GM18868 (cell line): Measurements from ENCODE around the gene PALS2.

Source experiments
- ATAC-seq: cut with Tn5 transposase; IDR thresholded peaks from one replicate; pipeline ENCODE4 v1.9.1; 2021; ENCODE audit warnings: mild to moderate bottlenecking, moderate library complexity; ENCODE audit not compliant: unreplicated experiment

PALS2 gene

GRCh38 chr7:24572997-24573553 is at the start of gene PALS2:
TSS of gene PALS2 (plus strand) at chr7:24573452. CDS start at chr7:24623668, 50,216 bp downstream.
- peak; percentile 56 for ATAC-seq

- no peak for ATAC-seq
Observed at GRCh38 chr7:24531255-24531654, 42.0 kb upstream of the PALS2 start.

DNA sequence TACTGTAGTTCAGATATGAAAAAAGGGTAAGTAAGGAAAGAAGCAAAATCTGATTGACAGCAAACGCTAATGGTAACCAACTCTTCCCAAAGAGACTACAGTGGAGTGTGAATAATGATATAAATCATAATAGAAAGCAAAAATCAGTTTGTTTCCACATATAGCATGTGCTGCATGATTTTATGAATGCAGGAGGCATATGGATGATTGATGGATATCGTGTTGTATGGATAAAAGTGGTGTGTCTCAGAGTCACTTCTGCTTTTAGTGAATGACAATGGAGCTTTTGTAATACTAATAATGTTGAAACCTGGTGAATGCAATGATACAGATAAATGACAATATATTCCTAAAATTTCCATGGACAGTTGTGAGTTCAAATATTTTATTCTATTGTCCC is 36.6 kb upstream of the PALS2 start:
- ATAC-seq, result no peak

DNA sequence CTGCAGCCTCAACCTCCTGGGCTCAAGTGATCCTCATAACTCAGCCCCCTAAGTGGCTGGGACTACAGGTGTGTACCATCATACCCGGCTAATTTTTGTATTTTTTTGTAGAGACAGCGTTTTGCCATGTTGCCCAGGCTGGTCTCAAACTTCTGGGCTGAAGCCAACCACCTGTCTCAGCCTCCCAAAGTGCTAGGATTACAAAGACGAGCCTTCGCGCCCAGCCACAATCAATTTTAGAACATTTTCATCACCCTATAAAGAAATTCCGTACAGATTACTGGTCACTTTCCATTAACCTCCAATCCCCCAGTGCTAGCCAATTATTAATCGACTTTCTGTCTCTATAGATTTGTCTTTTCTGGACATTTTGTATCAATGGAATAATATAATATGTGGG is 32.3 kb upstream of the PALS2 start:
- ATAC-seq, result no peak

GRCh38 chr7:24545215-24545614 is 28.0 kb upstream of the PALS2 start:
- ATAC-seq, result no peak

- ATAC-seq, result no peak
Observed at GRCh38 chr7:24548390-24548789, 24.9 kb upstream of the PALS2 start.

DNA sequence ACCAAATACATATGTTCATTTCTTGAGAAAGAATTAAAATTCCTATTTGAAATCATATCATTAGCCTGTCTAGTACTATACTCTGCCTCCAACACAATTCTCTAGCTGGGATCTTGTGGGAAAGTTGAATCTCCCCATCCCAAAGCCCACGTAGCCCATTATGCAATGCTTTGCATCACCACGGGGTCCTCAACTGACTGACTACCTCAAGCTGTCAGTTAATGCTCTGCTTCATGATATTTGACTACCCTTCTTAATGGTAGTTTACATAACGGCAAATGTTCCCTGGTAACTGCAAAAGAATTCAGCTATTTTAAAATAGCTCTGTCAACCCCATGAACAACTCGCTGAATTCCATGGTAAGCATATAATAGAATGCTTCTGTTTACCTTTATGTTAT is 23.3 kb upstream of the PALS2 start:
- ATAC-seq, result no peak

GRCh38 chr7:24555184-24555583 is 18.1 kb upstream of the PALS2 start:
- no peak for ATAC-seq

GRCh38 chr7:24555719-24556118 is 17.5 kb upstream of the PALS2 start:
- no peak for ATAC-seq

GRCh38 chr7:24560772-24561171 is 12.5 kb upstream of the PALS2 start:
- ATAC-seq, result no peak

- ATAC-seq, result no peak
Observed at GRCh38 chr7:24566274-24566673, 7.0 kb upstream of the PALS2 start.

DNA sequence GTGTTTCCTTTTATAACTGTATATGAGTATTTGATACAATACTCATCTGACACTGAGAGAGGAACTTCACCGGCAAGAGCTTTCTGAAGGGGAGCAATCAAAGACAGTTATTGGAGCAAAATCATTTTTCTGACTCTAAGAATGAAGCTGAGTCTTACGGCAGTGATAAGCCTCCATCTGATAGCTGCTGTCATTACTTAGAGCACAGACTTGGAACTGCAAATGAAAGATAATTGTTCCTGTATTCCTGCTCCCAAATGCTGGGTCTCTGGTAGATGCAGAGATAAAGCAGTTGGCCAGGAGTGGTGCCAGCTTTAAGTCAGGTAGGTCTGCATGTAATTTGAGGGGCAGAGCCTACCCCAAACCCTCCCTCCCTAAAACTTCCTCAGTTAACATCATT is 2.3 kb upstream of the PALS2 start:
- ATAC-seq, result no peak

DNA sequence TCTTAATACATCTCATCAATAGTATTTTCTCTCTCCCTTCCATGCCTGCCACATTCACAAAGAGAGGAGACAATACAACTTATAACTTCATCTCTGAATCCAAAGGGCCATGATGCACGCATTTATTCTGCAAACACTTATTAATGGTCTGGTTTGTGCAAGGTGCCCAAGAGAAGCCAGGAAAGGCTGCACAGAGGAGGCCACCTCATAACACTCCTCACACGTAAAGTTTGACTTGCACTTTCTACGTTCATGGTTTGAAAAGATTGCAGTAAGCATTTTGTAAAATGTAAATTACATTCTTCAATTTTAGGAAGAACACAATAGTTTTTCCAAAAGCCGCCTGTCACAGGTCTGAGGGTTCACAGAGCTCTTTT is 1.2 kb upstream of the PALS2 start:
- ATAC-seq, result no peak

- no peak for ATAC-seq
Observed at GRCh38 chr7:24572393-24572996, 757 bp upstream of the PALS2 start.

DNA sequence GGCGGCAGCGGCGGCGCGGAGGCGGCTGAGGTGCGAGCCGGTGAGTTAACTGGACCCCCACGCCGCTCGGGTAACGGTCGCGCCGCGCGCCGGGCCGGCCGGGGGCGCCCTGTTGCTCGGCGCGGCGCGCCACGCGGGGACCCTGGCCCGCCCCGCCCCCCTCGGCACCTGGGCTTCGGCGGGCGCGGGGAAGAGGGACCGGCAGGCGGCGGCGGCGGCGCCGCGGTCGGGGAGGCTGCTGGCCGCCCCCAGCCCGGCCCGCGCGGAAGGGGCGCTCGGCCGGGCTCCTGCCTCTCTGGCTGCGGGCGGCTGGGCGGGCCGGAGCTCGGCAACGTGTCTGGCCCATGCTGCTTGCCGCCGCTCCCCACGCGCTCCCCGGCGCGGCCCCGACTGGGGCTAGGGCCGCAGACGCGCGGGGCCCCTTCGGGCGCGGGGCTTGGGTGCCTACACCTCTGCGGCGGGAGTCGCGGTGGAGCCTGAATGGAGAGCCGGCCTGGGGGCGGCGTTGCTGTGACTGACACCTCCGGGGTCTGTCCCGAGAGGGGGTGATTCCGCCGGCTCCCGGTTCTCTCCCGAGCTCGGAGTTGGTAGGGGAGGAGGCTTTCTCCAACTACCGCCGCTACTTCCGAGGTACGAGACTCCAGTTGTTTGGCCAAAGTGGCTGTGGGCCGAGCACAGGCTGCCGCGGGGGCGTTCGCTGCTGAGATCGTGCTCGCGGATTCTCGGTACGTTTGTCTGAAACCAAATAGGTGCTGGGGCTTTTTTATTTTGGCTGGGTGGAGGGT is 494 bp downstream of the PALS2 start:
- peak; percentile 29 for ATAC-seq

- ATAC-seq, result no peak
Observed at GRCh38 chr7:24574386-24574785, 1.1 kb downstream of the PALS2 start.

- ATAC-seq, result no peak
Observed at GRCh38 chr7:24574950-24575349, 1.7 kb downstream of the PALS2 start.

DNA sequence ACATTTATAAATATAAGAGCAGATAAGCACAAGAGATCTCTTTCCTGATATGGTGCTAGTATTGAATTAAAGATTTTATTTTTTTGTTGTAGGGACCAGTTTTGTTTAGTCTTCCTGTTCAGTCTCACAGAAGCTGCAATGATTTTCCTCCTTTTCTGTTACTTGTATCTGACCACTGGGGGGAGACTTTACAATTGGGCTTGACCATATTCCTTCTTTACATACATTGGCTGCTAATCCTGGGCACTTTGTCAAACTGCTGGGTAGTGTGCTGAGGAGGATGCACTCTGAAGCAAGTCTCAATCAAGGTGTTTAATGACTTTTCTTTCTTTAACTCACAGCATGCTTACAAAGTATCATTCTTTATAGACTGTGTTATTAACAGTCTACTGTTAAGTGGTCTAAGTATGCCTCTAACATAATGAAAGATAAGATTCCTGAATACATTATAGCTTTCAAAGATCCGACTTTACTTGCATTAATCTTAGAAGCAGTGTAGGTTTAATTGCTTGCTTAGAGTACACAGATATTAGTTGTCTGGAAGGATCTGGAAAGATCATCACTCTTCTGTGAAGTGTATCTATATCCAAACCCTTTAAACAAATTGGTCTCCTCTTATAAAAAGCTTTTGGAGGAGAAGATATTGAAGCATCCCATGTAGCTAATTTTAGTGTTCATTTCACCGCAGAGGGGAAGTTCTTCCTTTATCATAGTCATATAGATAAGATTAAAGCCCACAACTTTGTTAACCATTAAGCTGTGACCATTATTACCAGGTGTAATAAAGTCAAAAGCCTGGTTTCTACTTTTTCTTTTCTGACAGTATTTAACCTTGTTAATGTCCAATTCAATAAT is 3.1 kb downstream of the PALS2 start:
- peak; percentile 30 for ATAC-seq

GRCh38 chr7:24578052-24578451 is 4.8 kb downstream of the PALS2 start:
- ATAC-seq, result no peak

DNA sequence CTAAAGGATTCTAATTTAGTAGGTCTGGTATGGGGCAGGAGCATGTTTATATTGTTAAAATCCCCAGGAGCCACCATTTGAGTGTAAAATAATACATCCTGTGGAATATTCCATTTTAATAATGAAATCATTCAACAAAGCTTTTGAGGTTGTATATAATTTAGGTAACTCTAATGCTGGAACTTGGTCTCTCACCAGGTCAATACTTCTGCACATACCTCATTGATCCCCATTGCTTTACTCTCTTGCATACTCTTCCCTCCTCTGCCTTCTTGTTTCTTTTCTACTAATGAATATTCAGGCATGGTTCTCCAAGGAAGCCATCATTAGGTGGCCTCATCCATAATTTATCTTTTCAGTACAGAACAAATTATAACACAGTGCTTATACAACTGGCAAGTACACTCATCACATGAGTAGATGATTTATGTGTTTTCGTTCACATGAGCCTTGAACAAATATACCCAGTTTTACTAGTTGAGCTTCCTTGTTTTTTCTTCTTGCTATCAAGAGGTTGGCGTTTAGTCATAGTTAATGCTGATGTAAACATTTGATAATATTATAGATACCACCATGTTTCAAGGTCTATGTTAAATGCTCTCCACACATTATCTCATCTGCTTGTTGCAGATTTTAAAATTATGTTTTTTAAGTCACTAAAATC is 7.2 kb downstream of the PALS2 start:
- ATAC-seq, result no peak

GRCh38 chr7:24582166-24582565 is 8.9 kb downstream of the PALS2 start:
- ATAC-seq, result no peak
